Heart left ventricle (tissue), 16 donors: Measurements from ENCODE around the gene CLRN2. TPM values are rescaled to one million over a fixed set of nuclear protein-coding genes. Genes with fewer than 3 reads are reported as not detected.
A peak's percentile ranks its signal among the peaks of the same experiment; 100 is the strongest.

Experiments
- ATAC-seq, 4 donors: fragments of 200-7000 bp; cut with Tn5 transposase; one replicate each; pipeline ENCODE4 v1.9.1; 2020 to 2022; ENCODE audit warnings: moderate library complexity in 4 of 4, mild to moderate bottlenecking in 3 of 4, moderate number of reproducible peaks in 1 of 4
- DNase-seq, 5 donors: peaks; one replicate each; pipeline ENCODE4 v3.0.0-alpha.2; 2020
- H3K27ac ChIP-seq, 12 donors: fragments of 200-600 bp; sonication (generic) in 4 of 12; one replicate each; pipeline versions ENCODE4 v1.5.0 to v1.8.0; 2016 to 2022; ENCODE audit warnings: mild to moderate bottlenecking in 2 of 12
- H3K27me3 ChIP-seq, 9 donors: fragments of 200-600 bp; sonication (generic) in 2 of 9; one replicate each; pipeline versions ENCODE4 v1.5.1 to v1.8.0; 2016 to 2022; ENCODE audit warnings: mild to moderate bottlenecking in 3 of 9
- H3K36me3 ChIP-seq, 9 donors: fragments of 200-600 bp; sonication (generic) in 2 of 9; one replicate each; pipeline versions ENCODE4 v1.5.0 to v1.8.0; 2018 to 2022; ENCODE audit warnings: mild to moderate bottlenecking in 2 of 9
- H3K4me1 ChIP-seq, 12 donors: fragments of 200-600 bp; sonication (generic) in 4 of 12; one replicate each; pipeline versions ENCODE4 v1.5.0 to v1.8.0; 2016 to 2022; ENCODE audit warnings: mild to moderate bottlenecking in 3 of 12
- H3K4me3 ChIP-seq, 12 donors: fragments of 200-600 bp; sonication (generic) in 4 of 12; one replicate each; pipeline versions ENCODE4 v1.5.0 to v1.8.0; 2017 to 2022; ENCODE audit warnings: mild to moderate bottlenecking in 9 of 12, moderate library complexity in 4 of 12
- H3K9me3 ChIP-seq, 12 donors: fragments of 200-600 bp; sonication (generic) in 4 of 12; one replicate each; pipeline versions ENCODE4 v1.5.0 to v1.8.0; 2016 to 2022; ENCODE audit warnings: mild to moderate bottlenecking in 1 of 12
- CTCF ChIP-seq, 12 donors: fragments of 200-600 bp; sonication (generic) in 4 of 12; IDR thresholded peaks; one replicate each; pipeline versions ENCODE4 v1.5.0 to v1.8.0; 2018 to 2022; ENCODE audit warnings: antibody characterized with exemption in 12 of 12, mild to moderate bottlenecking in 5 of 12
- POLR2A ChIP-seq, 2 donors: fragments of 450-650 bp; IDR thresholded peaks; one replicate each; pipeline ENCODE4 v1.6.1; 2017; ENCODE audit warnings: antibody characterized with exemption in 2 of 2, mild to moderate bottlenecking in 2 of 2, moderate library complexity in 2 of 2
- WGBS, 4 donors: extraction: QIAGEN DNeasy Blood & Tissue Kit in 2 of 4; methylation state at CpG; one replicate each; pipeline versions ENCODE4 v1.1.5 to v1.1.7; 2013 to 2018; 5-methylcytosine and 5-hydroxymethylcytosine counted together
- intact Hi-C, 10 donors: fragments of 100-400 bp; cut with DNase I; formaldehyde crosslinking; loops; one replicate each; pipeline versions ENCODE4 v1.11.1 to v1.14.2; 2022
- long read RNA-seq, 3 donors: library from polyadenylated mRNA; unstranded; transcript quantifications; one replicate each; pipeline ENCODE4 v2.0.0, GENCODE V29; 2020 to 2021
- polyA plus RNA-seq, 2 donors: library from polyadenylated mRNA; stranded (reverse); fragments of 200-250 nt; gene quantifications; one replicate each; pipeline ENCODE4 v1.2.3, GENCODE V29; 2013
- total RNA-seq, 9 donors: library from RNA; depleted of rRNA in 2 of 9; stranded (reverse); fragments of >200 nt in 2 of 9; fragmentation: NEBNext Ultra II Directional in 3 of 9; extraction: Animal tissue kit (Norgen Biotek cat#: 25700) in 3 of 9; gene quantifications; one replicate each; pipeline versions ENCODE4 v1.1.0 to v1.2.4, GENCODE V29; 2016 to 2023
- donor health status: ischemic (EF 13 %, LVEDD 7.1; RV severe dilation, severe dysfunction).
- donor health status: healthy with polysubstance abuse.
- donor health status: DM: no; HTN: yes; CAD: no.
- donor health status: DM: no; HTN: no; CAD: no.
- donor health status: ischemic (EF 25% LVEDD 6.9; RV normal size, moderate dysfunction).
- donor health status: ischemic (EF 25% LVEDD 5.7; RV mildly dilated, moderate dysfunction).
- donor health status: healthy.
- donor health status: DM: yes; HTN: yes; CAD: no.
- donor health status: ischemic (EF 35%, LVEDD 5.7; RV mildly dilated, moderate dysfunction).
- donor health status: nonischemic (EF 11% LVEDD 7.7; RV severe dilation, severe dysfunction).
- donor health status: DM: yes; HTN: yes; CAD: no.
- donor health status: PGD.
- donor health status: ischemic (EF 29% LVEDD 5.4; RV normal size, mild dysfunction).
- donor health status: nonischemic (EF 23%, LVEDD 6.1; RV moderate dilation, normal function).

Gene CLRN2
- total RNA-seq (not detected), polyA plus RNA-seq (not detected)
- long read RNA-seq, donor 1: 0 reads
- long read RNA-seq, donor 2: 0 reads
- long read RNA-seq, donor 3: 0 reads

GRCh38 chr4:17514865-17515264 is at the start of gene CLRN2:
CLRN2 (plus strand) TSS chr4:17515165; CDS start chr4:17515267, 102 bp downstream.
- peaks cover 0 to 2% (median 0%) of the 10 kb centered on the region in 9 donors for H3K36me3 ChIP-seq
- no peak within 1 kb of the TSS for H3K27ac ChIP-seq
- ATAC-seq: no peak
- intact Hi-C loops: loop anchor here in 2 of 10 donors (5.0 kb wide), 1 partner anchor 62 kb away; the partner anchor contains the start of gene LAP3 (in 2 of the 2)
- peaks cover 0 to 21% (median 18%) of the 10 kb centered on the region in 12 donors for H3K4me1 ChIP-seq
- no peak for DNase-seq
- no peaks in the 10 kb centered on the region for H3K9me3 ChIP-seq
- H3K4me3 ChIP-seq: no peak within 1 kb of the TSS
- H3K27me3 ChIP-seq: peaks cover 0 to 10% (median 0%) of the 10 kb centered on the region in 9 donors
- TF ChIP-seq CTCF (IDR thresholded peaks at IDR 0.05): no peak
- TF ChIP-seq POLR2A (IDR thresholded peaks at IDR 0.05): no peak
- WGBS, 4 donors: 84 to 91% (median 90%) methylated on average over 9 of the region's 9 CpGs

DNA sequence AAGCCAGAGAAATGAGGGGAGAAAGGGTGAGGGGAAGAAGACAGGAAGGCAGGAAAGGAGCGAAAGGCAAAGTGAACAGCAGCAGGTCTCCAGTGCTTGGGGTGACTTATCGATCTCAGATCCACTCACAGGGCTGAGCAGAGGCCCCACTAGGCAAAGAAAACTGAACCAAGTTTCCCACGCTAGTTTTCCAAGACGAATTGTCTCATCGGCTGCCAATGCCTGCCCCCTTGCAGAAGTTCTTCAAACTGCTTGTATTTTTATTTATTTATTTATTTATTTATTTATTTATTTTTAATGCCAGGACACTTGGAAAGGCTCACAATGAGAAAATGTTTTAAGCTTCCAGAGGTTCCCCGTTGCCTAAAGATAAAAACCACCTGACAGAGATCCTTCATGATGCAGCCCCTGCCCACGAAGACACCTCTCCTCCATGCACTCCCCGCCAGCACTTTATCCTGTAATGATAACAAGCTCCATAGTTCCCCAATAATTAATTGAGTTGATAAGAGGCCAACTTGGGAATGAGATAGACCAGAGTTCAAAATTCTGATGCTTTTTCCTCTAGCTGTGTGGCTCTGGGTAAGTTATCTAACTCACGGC is 46.2 kb upstream of the CLRN2 start:
- Histone ChIP-seq H3K9me3 (no peaks in the 10 kb centered on the region), H3K27ac (no peak overlapping the region), H3K27me3 (no peaks in the 10 kb centered on the region), H3K4me1 (peaks cover 0 to 6% (median 0%) of the 10 kb centered on the region in 12 donors), H3K4me3 (no peak overlapping the region), H3K36me3 (no peaks in the 10 kb centered on the region)
- intact Hi-C loops: loop anchor here in 3 of 10 donors (10.0 kb wide), 2 partner anchors 1184 to 1444 kb away; no protein-coding TSS in a partner anchor
- TF ChIP-seq CTCF (IDR thresholded peaks at IDR 0.05): peak; percentile 33 to 70 (median 54)
- TF ChIP-seq POLR2A (IDR thresholded peaks at IDR 0.05): no peak
- ATAC-seq (no peak), DNase-seq (peak in 1 of 5 donors; percentile 27)
- WGBS, 4 donors: 44 to 60% (median 50%) methylated on average over 9 of the region's 9 CpGs

DNA sequence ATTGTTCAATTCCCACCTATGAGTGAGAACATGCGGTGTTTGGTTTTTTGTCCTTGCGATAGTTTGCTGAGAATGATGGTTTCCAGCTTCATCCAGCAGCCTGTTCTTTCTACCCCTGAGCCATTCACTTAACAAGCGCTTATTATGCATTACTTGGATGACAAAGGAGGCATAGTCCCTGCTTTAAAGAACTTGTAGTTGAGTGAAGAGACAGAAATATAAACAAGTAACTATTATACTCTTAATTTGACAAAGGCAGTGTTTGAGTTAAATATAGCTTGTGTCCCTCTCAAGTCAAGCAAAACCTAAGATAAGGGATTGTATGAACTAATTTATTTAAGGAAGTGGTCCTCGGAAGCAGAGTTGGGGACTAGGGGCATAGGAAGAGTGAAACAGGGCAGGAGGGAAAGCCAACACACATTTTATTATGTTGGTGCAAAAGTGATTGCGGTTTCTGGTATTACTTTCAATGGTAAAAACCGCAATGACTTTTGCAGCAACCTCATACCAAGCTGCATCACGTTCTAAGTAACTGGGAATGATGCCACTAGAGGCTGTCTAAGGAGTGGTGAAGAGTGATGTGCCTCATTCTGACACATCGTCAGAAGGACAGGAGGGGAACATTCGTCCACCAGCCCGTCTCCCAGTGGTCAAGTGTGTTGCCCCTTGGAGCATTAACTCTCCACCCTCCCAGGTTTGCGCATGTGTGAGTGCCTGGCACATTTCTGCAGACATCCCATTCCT is 44.9 kb upstream of the CLRN2 start:
- no peaks in the 10 kb centered on the region for H3K9me3 ChIP-seq
- peak in 3 of 4 donors; percentile 29 to 34 (median 33) for ATAC-seq
- intact Hi-C loops: loop anchor here in 6 of 10 donors (2.0 to 10.0 kb wide), 7 partner anchors 115 to 1445 kb away; no protein-coding TSS in a partner anchor
- no peak overlapping the region for H3K4me3 ChIP-seq
- H3K27me3 ChIP-seq: no peaks in the 10 kb centered on the region
- no peak for TF ChIP-seq POLR2A (IDR thresholded peaks at IDR 0.05)
- TF ChIP-seq CTCF (IDR thresholded peaks at IDR 0.05): no peak
- H3K36me3 ChIP-seq: no peaks in the 10 kb centered on the region
- DNase-seq: no peak
- H3K27ac ChIP-seq: no peak overlapping the region
- peaks cover 0 to 6% (median 0%) of the 10 kb centered on the region in 12 donors for H3K4me1 ChIP-seq
- 59 to 67% (median 64%) methylated on average over 11 of the region's 11 CpGs for WGBS, 4 donors

- Histone ChIP-seq H3K27ac (no peak overlapping the region), H3K9me3 (peaks cover 0 to 11% (median 0%) of the 10 kb centered on the region in 12 donors), H3K36me3 (peaks cover 0 to 6% (median 0%) of the 10 kb centered on the region in 9 donors), H3K27me3 (no peaks in the 10 kb centered on the region), H3K4me3 (no peak overlapping the region), H3K4me1 (peaks cover 0 to 4% (median 0%) of the 10 kb centered on the region in 12 donors)
- intact Hi-C loops: loop anchor here in 1 of 10 donors (10.0 kb wide), 1 partner anchor 121 kb away; no protein-coding TSS in a partner anchor
- ATAC-seq (no peak), DNase-seq (no peak)
- TF ChIP-seq CTCF (IDR thresholded peaks at IDR 0.05): no peak
- no peak for TF ChIP-seq POLR2A (IDR thresholded peaks at IDR 0.05)
Measured at GRCh38 chr4:17475481-17475880, 39.5 kb upstream of the CLRN2 start.
